GM12864 (cell line): ENCODE measurements around the gene SLC25A3.

Source experiments
- DNase-seq: peaks from one replicate; pipeline ENCODE4 v3.0.0-alpha.2; 2011; ENCODE audit warnings: low read depth
- H3K4me3 ChIP-seq: 2 replicates; pipeline ENCODE4 v1.5.1; 2011; ENCODE audit warnings: mild to moderate bottlenecking, low read depth, low read length, control low read depth
- TF ChIP-seq, protein P1 (sequence below): IDR thresholded peaks from 2 replicates; pipeline ENCODE4 v1.5.1; 2011; ENCODE audit warnings: low read depth, mild to moderate bottlenecking, moderate library complexity, low read length, control low read depth, inconsistent platforms; ENCODE audit errors: missing control alignments

SLC25A3 gene

DNA sequence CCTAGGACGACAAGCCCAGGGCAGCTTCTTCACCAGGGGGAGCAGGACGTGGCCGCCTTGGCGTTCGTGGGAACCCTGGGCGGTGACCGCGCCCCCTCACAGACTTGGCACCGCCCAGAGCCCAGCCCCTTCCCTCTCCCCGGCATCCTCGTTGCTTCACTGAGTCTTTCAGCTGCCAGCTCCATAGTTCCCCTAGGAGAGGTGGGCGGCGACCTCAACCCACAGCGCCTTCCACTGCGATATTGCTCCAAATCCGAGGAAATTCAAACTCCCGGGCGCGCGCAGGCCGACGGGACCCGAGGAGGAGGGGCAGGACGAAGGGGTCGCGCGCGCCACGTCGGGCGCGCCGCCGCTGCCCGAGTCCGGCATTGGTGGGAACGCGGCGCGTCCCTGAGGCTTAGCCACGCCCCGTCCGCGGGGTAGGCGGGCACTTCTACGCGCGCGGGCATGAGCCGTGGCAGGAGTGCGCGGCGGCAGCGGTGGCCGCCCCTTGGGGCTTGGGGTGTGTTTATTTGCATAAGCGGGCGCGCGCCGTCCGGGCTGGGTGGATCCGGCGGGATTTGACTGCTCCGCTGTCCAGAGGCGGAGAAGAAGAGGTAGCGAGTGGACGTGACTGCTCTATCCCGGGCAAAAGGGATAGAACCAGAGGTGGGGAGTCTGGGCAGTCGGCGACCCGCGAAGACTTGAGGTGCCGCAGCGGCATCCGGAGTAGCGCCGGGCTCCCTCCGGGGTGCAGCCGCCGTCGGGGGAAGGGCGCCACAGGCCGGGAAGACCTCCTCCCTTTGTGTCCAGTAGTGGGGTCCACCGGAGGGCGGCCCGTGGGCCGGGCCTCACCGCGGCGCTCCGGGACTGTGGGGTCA, 51.5 kb downstream of the SLC25A3 start, which contains the start of the genes APAF1 and IKBIP:
APAF1 (plus strand) TSS at position 579 of the 860 bp plus-strand sequence. CDS start 3,070 bp downstream, outside the sequence.
IKBIP (minus strand) TSS at position 77 of the 860 bp plus-strand sequence. CDS start 87 bp downstream, outside the sequence.
- TF ChIP-seq, protein P1, sequence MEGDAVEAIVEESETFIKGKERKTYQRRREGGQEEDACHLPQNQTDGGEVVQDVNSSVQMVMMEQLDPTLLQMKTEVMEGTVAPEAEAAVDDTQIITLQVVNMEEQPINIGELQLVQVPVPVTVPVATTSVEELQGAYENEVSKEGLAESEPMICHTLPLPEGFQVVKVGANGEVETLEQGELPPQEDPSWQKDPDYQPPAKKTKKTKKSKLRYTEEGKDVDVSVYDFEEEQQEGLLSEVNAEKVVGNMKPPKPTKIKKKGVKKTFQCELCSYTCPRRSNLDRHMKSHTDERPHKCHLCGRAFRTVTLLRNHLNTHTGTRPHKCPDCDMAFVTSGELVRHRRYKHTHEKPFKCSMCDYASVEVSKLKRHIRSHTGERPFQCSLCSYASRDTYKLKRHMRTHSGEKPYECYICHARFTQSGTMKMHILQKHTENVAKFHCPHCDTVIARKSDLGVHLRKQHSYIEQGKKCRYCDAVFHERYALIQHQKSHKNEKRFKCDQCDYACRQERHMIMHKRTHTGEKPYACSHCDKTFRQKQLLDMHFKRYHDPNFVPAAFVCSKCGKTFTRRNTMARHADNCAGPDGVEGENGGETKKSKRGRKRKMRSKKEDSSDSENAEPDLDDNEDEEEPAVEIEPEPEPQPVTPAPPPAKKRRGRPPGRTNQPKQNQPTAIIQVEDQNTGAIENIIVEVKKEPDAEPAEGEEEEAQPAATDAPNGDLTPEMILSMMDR = no peak
- DNase-seq = peak; percentile 80
- peak within 1 kb of the TSS; percentile 98 for H3K4me3 ChIP-seq

DNA sequence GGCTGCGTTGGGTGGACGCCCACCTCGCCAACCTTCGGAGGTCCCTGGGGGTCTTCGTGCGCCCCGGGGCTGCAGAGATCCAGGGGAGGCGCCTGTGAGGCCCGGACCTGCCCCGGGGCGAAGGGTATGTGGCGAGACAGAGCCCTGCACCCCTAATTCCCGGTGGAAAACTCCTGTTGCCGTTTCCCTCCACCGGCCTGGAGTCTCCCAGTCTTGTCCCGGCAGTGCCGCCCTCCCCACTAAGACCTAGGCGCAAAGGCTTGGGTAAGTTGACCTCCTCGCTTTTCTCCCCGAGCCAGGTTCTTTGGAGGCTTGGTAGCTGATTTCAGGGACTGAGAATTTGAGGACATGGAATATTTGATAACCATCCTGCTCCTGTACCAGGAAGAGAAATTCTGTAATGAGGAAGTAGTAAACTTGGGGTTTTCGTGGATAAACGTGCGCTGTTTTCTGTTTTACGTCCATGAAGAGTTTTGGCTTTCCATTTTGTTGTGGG, 52.1 kb downstream of the SLC25A3 start:
- peak overlapping the region; percentile 98 for H3K4me3 ChIP-seq
- TF ChIP-seq, protein P1 = no peak
- no peak for DNase-seq

DNA sequence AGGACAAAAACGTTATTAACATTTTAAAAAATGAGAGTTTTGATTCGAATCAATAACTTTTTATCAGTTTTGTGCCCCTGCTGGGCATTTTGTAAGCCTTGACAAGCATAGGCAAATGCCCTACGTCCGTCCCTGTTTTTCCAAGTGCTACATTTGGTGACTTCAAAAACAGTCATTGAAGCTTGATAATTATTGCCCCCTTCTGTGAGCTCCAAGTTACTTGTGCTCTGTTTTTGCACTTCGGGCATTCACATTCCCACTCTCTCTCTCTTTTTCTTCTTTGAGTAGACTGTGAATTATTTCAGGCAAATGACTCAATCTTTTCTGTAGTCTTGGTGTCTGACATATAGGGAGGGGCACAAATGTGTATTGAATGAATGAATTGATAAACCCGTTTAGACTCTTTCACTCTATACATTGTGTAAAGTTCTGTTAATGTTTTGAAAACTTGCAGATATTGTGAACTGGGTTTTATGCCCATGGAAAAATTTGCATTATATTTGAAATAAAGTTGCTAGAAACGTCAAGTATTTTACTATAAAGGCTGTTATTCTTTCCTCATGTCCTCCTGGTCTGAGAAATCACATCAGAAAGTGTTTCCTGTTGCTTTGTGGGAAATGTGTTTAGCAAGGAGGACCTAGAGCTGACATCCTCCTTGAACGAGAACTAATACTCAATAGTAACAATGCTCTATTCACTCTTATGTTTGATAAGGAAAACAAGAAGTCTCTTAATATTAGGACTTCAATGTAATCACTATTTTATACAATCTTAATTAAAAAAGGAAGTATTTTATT, 53.0 kb downstream of the SLC25A3 start:
- no peak for DNase-seq
- peak overlapping the region; percentile 98 for H3K4me3 ChIP-seq
- TF ChIP-seq, protein P1 = peak; percentile 26

DNA sequence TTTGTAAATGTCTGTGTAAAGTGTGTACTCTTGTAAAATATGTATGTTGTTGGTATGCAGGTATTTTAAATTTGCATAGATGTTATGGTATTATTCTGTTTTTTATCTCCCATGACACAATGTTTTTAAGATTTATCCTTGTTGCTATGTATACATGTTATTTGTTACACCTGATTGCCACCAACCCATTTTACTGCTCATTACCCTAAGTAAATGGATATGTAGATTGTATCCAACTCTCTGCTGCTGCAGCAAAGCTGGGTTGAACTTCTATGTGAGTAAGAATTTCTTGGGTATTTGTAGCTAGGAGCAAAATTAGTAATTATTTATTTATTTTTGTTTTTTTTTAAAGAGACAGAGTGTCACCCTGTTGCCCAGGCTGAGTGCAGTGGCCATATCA, 57.8 kb downstream of the SLC25A3 start:
- TF ChIP-seq, protein P1 = no peak
- DNase-seq = no peak
- no peak overlapping the region for H3K4me3 ChIP-seq

DNA sequence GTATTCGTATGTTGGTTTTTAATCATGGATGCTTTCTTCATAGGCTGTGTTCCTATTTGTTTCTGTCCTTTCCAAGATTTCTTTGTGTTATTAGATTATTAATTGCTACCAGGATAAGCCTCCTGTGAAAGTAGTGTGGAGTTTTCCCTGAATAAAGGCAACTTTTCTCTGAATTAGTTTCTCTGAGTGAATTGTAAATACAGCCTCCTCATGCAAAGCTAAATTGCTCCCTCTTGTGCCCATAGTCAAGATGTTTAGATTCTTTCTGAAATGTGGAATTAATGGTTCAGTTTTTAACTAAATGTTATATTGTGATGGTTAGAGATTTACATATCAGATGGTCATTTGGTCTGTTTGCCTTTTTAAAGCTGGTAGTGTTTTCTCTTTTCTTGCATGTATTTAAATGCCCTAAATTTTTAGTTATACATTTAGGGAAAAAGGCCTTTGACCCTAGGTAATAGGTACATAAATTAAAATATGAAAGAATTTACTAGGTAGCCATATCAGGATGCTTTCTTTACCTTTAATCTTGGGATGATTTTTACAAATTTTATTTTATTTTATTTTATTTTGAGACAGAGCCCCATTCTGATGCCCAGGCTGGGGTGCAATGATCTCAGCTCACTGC, 60.5 kb downstream of the SLC25A3 start:
- H3K4me3 ChIP-seq = no peak overlapping the region
- TF ChIP-seq, protein P1 = peak; percentile 37
- DNase-seq = no peak
